GM18508 (cell line): Measurements from ENCODE around the gene RBBP7.
"Not testable (repeated sequence)": the region's sequence is repeated elsewhere in the genome, so short reads cannot be mapped to it uniquely, and the experiment has no call there.

Source experiments
- ATAC-seq: cut with Tn5 transposase; IDR thresholded peaks from one replicate; pipeline ENCODE4 v1.9.1; 2021; ENCODE audit warnings: moderate number of reproducible peaks; ENCODE audit not compliant: insufficient read depth, unreplicated experiment

Gene RBBP7

GRCh38 chrX:16868920-16869319 is 1.2 kb downstream of the RBBP7 start:
- ATAC-seq: no peak

- ATAC-seq: no peak
These were observed 2.2 kb downstream of the RBBP7 start for GRCh38 chrX:16867947-16868346.

GRCh38 chrX:16862829-16863228 is 7.3 kb downstream of the RBBP7 start:
- no peak for ATAC-seq

GRCh38 chrX:16856744-16857143 is 13.4 kb downstream of the RBBP7 start:
- ATAC-seq: no peak

GRCh38 chrX:16856076-16856404 is 14.1 kb downstream of the RBBP7 start:
- not testable (repeated sequence) for ATAC-seq

GRCh38 chrX:16855363-16856075 is 14.6 kb downstream of the RBBP7 start:
- no peak for ATAC-seq

- ATAC-seq: no peak
These were observed 16.6 kb downstream of the RBBP7 start for GRCh38 chrX:16853537-16853936.

- ATAC-seq: no peak
These were observed 17.5 kb downstream of the RBBP7 start for GRCh38 chrX:16852617-16853179.

- ATAC-seq: no peak
These were observed 18.3 kb downstream of the RBBP7 start for GRCh38 chrX:16851827-16852226.

- no peak for ATAC-seq
These were observed 18.7 kb downstream of the RBBP7 start for GRCh38 chrX:16851421-16851820.

- ATAC-seq: no peak
These were observed 21.6 kb downstream of the RBBP7 start for GRCh38 chrX:16848541-16848940.

GRCh38 chrX:16845686-16846085 is 24.5 kb downstream of the RBBP7 start:
- ATAC-seq: no peak

- no peak for ATAC-seq
These were observed 26.8 kb downstream of the RBBP7 start for GRCh38 chrX:16843208-16843909.

GRCh38 chrX:16842684-16843083 is 27.5 kb downstream of the RBBP7 start:
- no peak for ATAC-seq

- no peak for ATAC-seq
These were observed 30.2 kb downstream of the RBBP7 start for GRCh38 chrX:16839852-16840460.

- no peak for ATAC-seq
These were observed 30.8 kb downstream of the RBBP7 start for GRCh38 chrX:16839219-16839851.

- ATAC-seq: no peak
These were observed 31.7 kb downstream of the RBBP7 start for GRCh38 chrX:16838202-16839066.

- ATAC-seq: no peak
These were observed 33.8 kb downstream of the RBBP7 start for GRCh38 chrX:16836371-16836770.

GRCh38 chrX:16834806-16835205 is 35.4 kb downstream of the RBBP7 start:
- ATAC-seq: no peak

- no peak for ATAC-seq
These were observed 37.9 kb downstream of the RBBP7 start for GRCh38 chrX:16832301-16832700.
